Epidermal melanocyte (primary cell): ENCODE measurements around the gene VPREB3.

Experiments used
- DNase-seq: peaks from one replicate; pipeline ENCODE4 v3.0.0; 2011; ENCODE audit warnings: low spot score; ENCODE audit not compliant: insufficient read length

Gene VPREB3

GRCh38 chr22:23782703-23783102 lies 28.5 kb upstream of the VPREB3 start:
- DNase-seq, result no peak

GRCh38 chr22:23782252-23782651 lies 28.0 kb upstream of the VPREB3 start:
- DNase-seq, result no peak

GRCh38 chr22:23781511-23782183 lies 27.4 kb upstream of the VPREB3 start:
- no peak for DNase-seq

- peak; percentile 61 for DNase-seq
Observed at GRCh38 chr22:23781065-23781464, 26.8 kb upstream of the VPREB3 start.

GRCh38 chr22:23780146-23780748 lies 26.0 kb upstream of the VPREB3 start:
- DNase-seq, result no peak

- no peak for DNase-seq
Observed at GRCh38 chr22:23779731-23780130, 25.5 kb upstream of the VPREB3 start.

GRCh38 chr22:23779083-23779482 lies 24.9 kb upstream of the VPREB3 start:
- no peak for DNase-seq

- no peak for DNase-seq
Observed at GRCh38 chr22:23778577-23778900, 24.3 kb upstream of the VPREB3 start.

- DNase-seq, result no peak
Observed at GRCh38 chr22:23777776-23778576, 23.8 kb upstream of the VPREB3 start.

GRCh38 chr22:23775779-23776375 lies 21.7 kb upstream of the VPREB3 start:
- DNase-seq, result no peak

- DNase-seq, result no peak
Observed at GRCh38 chr22:23774922-23775436, 20.8 kb upstream of the VPREB3 start.

- DNase-seq, result no peak
Observed at GRCh38 chr22:23774114-23774921, 20.1 kb upstream of the VPREB3 start.

- no peak for DNase-seq
Observed at GRCh38 chr22:23773483-23774113, 19.4 kb upstream of the VPREB3 start.

- DNase-seq, result no peak
Observed at GRCh38 chr22:23772649-23773473, 18.6 kb upstream of the VPREB3 start, which contains the start of gene MMP11. MMP11 (plus strand) TSS chr22:23772849; CDS start chr22:23772871, 22 bp downstream.

GRCh38 chr22:23772315-23772648 lies 18.1 kb upstream of the VPREB3 start:
- no peak for DNase-seq

GRCh38 chr22:23769321-23769965 lies 15.2 kb upstream of the VPREB3 start:
- DNase-seq, result no peak

- peak; percentile 94 for DNase-seq
Observed at GRCh38 chr22:23767673-23768548, 13.7 kb upstream of the VPREB3 start, which contains the start of gene CHCHD10. CHCHD10 (minus strand) TSS chr22:23767972; CDS start chr22:23767874, 98 bp downstream.

- no peak for DNase-seq
Observed at GRCh38 chr22:23767303-23767672, 13.1 kb upstream of the VPREB3 start.
